ENCODE measurements around the gene RAVER2. TPM values are rescaled to one million over a fixed set of nuclear protein-coding genes. Genes with fewer than 3 reads are reported as not detected.

The RAVER2 gene
- total RNA-seq, 1 experiment from 2014 or later, result 13.3 TPM

DNA sequence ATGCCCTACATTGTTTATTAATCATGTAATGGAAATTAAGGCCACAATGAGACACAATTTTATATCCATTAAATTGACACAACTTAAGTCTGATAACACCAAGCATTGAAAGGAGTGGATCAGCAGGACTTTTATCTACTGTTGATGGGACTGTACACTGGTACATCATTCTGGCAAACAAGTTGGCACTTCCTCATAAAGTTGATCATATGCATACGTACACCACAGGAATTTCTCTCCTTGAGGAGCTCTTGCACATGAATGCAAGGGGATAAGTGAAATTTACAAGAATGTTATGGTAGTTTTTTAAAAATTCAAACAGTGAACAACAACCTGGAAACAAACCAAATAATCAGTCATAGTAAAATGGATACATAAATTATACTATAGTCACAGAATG, 20.1 kb downstream of the RAVER2 start:
- no peak overlapping the region for H3K4me3 Mint-ChIP-seq
- no peaks in the 10 kb centered on the region for H3K27me3 ChIP-seq (ENCODE audit: insufficient read depth, low read length)
- no peak overlapping the region for H3K23ac ChIP-seq (ENCODE audit: insufficient read length, low read depth, low read length)
- no peak overlapping the region for H3K14ac ChIP-seq (ENCODE audit: insufficient read depth, low read length)
- H2AK5ac ChIP-seq (ENCODE audit: insufficient read length, low read length), result no peak overlapping the region
- no peak overlapping the region for H3K4me2 ChIP-seq (ENCODE audit: insufficient read depth, insufficient read length, low read length)
- H3K27ac Mint-ChIP-seq, result no peak overlapping the region
- H2BK5ac ChIP-seq (ENCODE audit: insufficient read length, low read length), result no peak overlapping the region
- H3K18ac ChIP-seq (ENCODE audit: insufficient read length, low read depth, low read length), result no peak overlapping the region
- H2AFZ ChIP-seq (ENCODE audit: low read length), result no peak overlapping the region
- H2BK15ac ChIP-seq (ENCODE audit: low read depth, low read length), result no peak overlapping the region
- no peak overlapping the region for H3K56ac ChIP-seq (ENCODE audit: insufficient read length, low read depth, low read length)
- no peak overlapping the region for H4K5ac ChIP-seq (ENCODE audit: insufficient read length, low read depth, low read length)
- H3K79me2 ChIP-seq (ENCODE audit: insufficient read depth, low read length), result no peaks in the 10 kb centered on the region; the same call in 1 of the 2 replicates
- H2BK20ac ChIP-seq (ENCODE audit: low read depth, low read length, poor library complexity, severe bottlenecking), result no peak overlapping the region
- H4K20me1 ChIP-seq (ENCODE audit: control insufficient read depth, insufficient read depth, insufficient read length), result no peaks in the 10 kb centered on the region
- no peaks in the 10 kb centered on the region; a peak in 1 of 4 replicates for H3K4me1 Mint-ChIP-seq
- no peak overlapping the region for H2BK120ac ChIP-seq (ENCODE audit: low read depth, low read length, poor library complexity, severe bottlenecking)
- no peak overlapping the region for H4K91ac ChIP-seq (ENCODE audit: insufficient read length, low read depth, low read length)
- H3K4ac ChIP-seq (ENCODE audit: low read depth, low read length), result no peak overlapping the region
- TF ChIP-seq, protein P1, sequence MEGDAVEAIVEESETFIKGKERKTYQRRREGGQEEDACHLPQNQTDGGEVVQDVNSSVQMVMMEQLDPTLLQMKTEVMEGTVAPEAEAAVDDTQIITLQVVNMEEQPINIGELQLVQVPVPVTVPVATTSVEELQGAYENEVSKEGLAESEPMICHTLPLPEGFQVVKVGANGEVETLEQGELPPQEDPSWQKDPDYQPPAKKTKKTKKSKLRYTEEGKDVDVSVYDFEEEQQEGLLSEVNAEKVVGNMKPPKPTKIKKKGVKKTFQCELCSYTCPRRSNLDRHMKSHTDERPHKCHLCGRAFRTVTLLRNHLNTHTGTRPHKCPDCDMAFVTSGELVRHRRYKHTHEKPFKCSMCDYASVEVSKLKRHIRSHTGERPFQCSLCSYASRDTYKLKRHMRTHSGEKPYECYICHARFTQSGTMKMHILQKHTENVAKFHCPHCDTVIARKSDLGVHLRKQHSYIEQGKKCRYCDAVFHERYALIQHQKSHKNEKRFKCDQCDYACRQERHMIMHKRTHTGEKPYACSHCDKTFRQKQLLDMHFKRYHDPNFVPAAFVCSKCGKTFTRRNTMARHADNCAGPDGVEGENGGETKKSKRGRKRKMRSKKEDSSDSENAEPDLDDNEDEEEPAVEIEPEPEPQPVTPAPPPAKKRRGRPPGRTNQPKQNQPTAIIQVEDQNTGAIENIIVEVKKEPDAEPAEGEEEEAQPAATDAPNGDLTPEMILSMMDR (conservative IDR thresholded peaks at IDR 0.05), result no peak
- no peak overlapping the region for H3T11ph ChIP-seq (ENCODE audit: low read length)
- H3K9me3 Mint-ChIP-seq, result no peaks in the 10 kb centered on the region
- no peaks in the 10 kb centered on the region for H3K9me3 ChIP-seq (ENCODE audit: control insufficient read depth, low read depth, low read length)
- H3K79me1 ChIP-seq (ENCODE audit: insufficient read depth, low read depth, low read length, poor library complexity, severe bottlenecking), result no peaks in the 10 kb centered on the region
- H3K36me3 Mint-ChIP-seq (ENCODE audit: insufficient read depth in 1 of 3, low read depth in 3 of 3), result peaks cover 3 to 11% (median 9%) of the 10 kb centered on the region in 3 experiments; a peak in 6 of 7 replicates
- no peaks in the 10 kb centered on the region for H3K23me2 ChIP-seq (ENCODE audit: insufficient read length, low read depth, low read length, poor library complexity, severe bottlenecking)
- WGBS (ENCODE audit: extremely low coverage, insufficient read length, low lambda C conversion rate), result no CpG with 5 or more reads among the region's 1 CpG
- H3K27ac ChIP-seq (ENCODE audit: insufficient read length, low read depth, low read length), result no peak overlapping the region
- H3K9ac ChIP-seq (ENCODE audit: extremely low read depth, insufficient read length, low read length), result no peak overlapping the region
- H3K4me1 ChIP-seq (ENCODE audit: insufficient read depth, low read length), result no peaks in the 10 kb centered on the region
- no peaks in the 10 kb centered on the region for H3K27me3 Mint-ChIP-seq (ENCODE audit: low read depth)
- no peak overlapping the region for H4K8ac ChIP-seq (replicated peaks; ENCODE audit: insufficient read length, low read depth, low read length)
- DNase-seq, result no peak
- H2BK12ac ChIP-seq (ENCODE audit: insufficient read length, low read depth, low read length), result no peak overlapping the region

Data from H9 (cell line).